Cerebellar nuclear complex (tissue), 1 donor: ENCODE data around the gene NUP62.

Source experiments
- DNase-seq, 2 experiments: peaks; one replicate each; lab custom pipeline; 2025; lab: John Stamatoyannopoulos, UW

NUP62 gene

DNA sequence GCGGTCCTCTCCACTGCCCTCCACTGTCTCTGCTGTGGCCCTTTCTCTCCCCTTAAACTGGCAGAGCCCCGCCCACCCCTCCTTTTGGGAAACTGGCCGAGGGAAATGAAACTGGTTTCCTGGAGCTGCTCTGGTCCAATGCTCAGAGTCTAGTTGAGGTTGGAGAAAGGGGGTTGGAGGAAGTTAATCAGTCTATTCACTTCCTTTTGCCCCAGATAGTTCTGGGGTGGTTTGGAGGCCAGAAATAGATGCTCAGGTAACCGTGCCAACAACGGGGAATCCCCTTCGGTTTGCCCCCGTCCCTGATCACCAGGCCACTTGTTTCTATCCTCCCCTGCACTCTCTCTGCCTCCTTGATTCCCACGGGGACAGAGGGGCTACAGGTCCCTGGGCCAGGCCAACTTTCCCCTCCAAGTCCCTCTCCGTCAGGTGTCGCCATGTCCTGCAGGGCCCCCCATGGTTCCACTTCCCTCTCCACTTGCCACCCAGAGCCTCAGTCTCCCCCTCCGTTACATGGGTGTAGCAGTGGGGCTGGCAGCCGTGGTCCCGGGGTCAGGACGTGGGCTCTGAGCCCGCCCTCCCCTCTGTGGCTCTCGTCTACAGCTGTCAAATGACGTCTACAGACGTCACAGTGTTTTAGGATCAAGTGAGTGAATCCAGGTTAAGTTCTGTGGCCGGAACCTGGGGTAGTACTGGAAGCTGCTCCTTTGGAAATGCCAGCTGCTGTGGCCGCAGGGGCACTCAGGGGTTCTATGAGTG is 32.3 kb downstream of the NUP62 start, which contains the start of gene IL4I1:
IL4I1 (minus strand) TSS at position 25 of the 759 bp plus-strand sequence. CDS start 727 bp downstream, outside the sequence.
- DNase-seq, result no peak

DNA sequence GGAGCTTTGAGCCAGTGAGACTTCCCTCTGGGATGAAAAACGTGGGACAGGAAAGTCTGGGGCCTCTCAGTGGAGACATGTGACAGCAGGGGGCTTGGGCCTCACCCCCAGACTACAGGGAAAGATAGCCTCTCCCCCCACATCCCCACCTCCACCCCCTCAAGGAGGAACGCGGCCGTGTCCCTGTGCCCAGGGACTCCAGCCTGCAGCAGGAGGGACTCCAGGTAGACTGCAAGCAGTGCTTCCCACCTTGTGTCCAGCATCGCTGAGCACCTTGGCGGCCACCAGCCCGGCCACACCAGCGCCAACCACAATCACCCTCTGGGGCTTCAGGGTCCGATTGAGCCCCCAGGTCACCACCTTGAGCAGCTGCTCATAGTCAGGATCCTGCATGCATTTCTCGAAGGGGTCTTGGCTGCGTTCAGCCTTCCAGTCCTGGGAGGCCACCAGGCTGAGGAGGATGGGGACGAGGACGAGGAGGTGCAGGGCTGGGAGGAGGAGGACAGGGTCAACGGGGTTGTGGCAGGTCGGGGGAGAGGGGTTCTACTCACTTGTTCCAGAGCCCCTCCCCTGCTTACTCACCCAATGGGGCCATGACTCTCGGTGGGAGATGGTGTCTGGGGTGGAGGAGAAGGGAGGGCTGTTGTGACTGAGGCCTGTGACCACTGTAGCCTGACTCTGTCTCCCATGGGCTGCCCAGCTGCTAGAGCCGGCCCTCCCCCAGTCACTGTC is 33.6 kb downstream of the NUP62 start:
- no peak for DNase-seq

GRCh38 chr19:49894879-49895565 is 34.3 kb downstream of the NUP62 start:
- DNase-seq, result no peak

DNA sequence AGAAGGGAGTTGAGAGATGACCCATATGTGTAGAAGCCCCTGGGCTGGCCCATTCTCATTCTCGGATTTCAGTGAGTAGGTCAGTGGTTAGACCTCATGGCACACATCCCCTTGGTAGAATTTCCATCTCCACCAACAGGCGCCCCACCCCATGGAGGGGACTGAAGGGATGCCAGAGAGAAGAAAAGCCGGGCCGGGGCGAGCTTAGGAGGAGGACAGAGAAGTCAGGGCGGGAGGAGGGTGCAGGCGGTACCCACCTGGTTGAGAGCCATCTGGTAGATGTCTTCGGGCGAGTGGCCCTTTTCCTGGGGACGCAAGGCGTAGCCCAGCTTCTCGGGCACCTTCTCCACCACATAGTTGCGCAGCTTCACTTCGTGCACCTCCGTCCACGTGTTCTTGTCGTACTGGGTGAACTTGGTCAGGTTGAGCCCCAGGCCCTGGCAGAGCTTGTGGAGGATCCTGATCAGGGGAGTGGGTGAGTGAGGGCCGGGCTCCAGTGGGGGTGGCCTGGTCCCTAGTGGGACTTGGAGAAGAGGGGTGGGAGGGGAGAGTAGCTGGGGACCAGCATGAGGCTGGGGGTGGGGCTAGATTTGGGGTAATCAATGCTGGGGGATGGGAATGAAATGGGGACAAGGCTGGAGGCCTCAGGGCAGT is 35.2 kb downstream of the NUP62 start:
- DNase-seq, result no peak

DNA sequence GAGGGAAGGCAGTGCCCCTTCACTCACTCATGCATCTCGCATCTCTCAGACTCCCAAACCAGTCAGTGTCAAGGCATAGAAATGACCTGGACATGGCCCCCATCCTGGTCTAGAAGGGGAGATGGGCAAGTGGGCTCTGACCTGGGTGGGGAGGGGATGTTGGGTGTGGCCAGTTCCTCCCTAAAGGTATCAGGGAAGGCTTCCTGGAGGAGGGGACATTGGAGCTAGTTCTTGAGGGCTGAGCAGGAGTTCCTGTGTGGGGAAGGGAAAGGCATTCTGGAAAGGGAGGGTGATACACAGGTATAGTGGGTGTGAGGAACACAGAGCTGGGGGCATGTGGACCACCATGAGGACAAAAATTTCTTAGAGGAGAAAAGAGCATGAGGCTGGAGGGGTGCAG is 36.6 kb downstream of the NUP62 start:
- no peak for DNase-seq

DNA sequence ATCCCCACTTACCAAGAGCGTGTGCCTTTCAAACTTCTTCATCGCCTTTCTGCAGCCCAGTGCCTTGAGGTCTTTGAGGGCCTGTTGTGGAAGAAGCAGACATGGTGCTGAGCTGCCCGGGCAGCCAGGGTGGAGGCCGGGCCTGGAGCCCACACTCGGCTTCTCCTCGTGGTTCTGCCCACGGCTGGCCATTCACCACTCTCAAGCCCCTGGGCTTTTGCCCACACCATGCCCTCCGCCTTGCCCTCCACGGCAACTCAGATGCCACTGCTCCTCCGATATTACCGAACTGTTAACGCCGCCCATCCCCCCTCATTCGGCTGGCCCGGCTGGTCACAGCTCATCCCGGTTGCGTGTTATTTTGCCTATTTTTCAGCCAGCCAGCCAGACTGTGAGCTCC is 37.9 kb downstream of the NUP62 start:
- no peak for DNase-seq

- no peak for DNase-seq
Measured at GRCh38 chr19:49890349-49891311, 38.7 kb downstream of the NUP62 start.

DNA sequence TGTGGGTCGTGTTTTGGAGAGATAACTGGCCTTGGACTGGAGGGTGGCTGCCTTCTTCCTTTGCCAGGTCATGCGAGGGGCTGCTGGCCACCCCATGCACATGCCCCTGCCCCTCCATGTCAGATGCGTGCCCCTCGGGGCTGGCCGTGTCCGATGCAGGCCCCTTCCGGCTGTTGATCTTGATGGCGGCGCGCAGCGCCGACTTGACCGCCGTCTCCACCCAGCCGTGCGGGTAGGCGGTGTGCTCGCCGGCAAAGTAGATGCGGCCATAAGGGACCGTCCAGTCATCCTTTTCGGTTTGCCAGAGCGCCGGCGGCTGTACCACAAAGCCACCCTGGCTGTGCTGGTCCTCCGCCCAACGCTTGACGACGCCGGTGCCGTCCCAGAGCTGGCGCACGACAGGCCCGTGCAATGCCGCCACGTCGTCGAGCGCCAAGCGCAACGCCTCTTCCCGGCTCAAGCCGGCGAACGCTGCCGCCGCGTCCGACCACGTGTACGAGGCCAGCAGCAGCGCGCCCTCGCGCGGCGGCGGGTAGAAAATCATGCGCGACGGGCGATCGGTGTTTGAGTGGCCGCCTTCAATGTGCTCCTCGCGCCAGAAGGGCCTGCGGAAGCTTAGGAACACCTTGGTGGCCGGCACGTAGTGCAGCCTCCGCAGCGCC is 39.5 kb downstream of the NUP62 start:
- DNase-seq, result no peak

DNA sequence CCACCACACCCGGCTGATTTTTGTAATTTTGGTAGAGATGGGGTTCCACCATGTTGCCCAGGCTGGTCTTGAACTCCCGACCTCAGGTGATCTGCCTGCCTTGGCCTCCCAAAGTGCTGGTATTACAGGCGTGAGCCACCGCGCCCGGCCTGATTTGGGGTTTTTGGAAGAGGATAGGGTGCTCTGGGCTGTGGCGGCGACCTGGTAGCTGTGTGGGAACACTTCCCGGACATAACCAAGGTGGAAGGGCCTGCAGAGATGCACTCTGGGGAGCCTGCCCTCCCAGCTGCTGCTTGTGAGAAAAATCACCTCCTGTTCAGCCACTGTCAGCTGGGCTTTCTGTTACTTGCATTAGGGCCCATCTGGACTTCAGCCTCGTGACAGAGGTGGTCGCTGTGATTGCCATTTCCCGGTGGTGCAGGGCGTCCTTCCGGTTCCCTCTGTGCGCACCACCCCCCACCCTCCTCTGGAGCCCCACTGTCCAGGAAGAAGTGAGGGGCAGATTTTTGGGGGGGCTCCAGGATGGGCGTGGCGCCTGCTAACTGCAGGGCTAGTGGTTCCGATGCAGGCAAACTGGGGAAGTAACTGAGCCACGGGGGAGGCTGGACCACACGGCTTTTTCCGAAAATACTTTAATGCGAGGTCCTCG is 40.1 kb downstream of the NUP62 start:
- no peak for DNase-seq

- DNase-seq, result no peak
Measured at GRCh38 chr19:49888510-49888824, 40.8 kb downstream of the NUP62 start.

GRCh38 chr19:49887665-49888509 is 41.4 kb downstream of the NUP62 start:
- no peak for DNase-seq

- DNase-seq, result no peak
Measured at GRCh38 chr19:49887037-49887664, 42.2 kb downstream of the NUP62 start.

- DNase-seq, result no peak
Measured at GRCh38 chr19:49884760-49885159, 44.5 kb downstream of the NUP62 start.

DNA sequence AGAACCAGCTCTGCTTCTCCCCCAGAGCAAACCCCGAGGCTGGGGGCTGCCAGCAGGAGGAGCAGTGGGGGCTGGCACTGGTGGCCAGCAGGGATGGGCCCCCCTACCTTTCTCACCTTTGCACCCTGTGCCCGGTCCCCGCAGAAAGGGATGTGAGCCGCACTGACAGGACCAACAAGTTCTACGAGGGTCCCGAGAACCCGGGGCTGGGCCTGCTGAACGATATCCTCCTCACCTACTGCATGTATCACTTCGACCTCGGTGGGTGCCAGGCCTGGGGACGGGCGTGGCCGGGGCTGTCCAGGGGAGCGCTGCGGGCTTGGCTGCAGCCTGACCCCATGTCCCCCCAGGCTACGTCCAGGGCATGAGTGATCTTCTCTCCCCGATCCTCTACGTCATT is 45.2 kb downstream of the NUP62 start:
- no peak for DNase-seq

GRCh38 chr19:49883094-49883493 is 46.2 kb downstream of the NUP62 start:
- no peak for DNase-seq

GRCh38 chr19:49882643-49883042 is 46.7 kb downstream of the NUP62 start:
- DNase-seq, result no peak

DNA sequence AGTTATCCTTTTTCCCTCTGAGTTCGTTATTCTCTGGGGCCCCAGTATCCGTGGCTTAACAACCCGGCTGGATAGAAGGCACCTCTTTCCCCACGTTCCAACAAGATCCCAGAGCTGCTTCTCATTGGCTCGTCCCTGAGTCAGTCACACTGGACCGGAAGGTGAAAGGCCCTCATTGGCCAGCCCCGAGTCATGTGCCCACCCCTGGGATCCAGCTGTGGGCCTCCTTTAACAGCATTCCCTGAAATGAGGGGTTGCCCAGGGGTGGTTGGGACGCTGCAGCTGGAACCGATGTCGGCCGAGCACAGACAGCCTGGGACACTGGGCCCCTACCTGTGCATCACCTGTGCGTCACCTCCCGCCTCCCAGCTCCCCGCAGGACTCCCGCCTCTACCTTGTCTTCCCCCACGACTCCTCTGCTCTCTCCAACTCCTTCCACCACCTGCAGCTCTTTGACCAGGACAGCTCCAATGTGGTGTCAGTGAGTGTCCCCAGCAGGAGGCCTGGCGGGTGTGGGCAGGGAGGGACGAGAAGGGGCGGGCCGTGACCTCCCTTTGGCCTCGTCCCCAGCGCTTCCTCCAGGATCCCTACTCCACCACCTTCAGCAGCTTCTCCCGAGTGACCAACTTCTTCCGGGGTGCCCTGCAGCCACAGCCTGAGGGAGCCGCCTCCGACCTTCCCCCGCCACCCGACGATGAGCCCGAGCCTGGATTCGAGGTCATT is 47.5 kb downstream of the NUP62 start:
- DNase-seq, result no peak

DNA sequence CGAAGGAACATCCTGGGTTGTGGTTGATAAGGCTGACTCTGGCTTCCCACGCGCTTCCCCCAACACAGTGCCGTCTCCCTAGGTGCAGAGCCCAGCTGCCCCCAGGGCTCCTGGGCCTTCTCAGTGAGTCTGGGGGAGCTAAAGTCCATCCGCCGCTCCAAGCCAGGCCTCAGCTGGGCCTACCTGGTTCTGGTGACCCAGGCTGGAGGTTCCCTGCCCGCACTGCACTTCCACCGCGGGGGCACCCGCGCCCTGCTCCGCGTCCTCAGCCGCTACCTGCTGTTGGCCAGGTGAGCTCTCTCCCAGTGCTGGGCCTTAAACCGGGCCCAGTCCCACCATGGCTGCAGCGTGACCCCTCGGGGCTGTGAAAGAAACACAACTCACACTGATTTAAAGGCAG is 48.1 kb downstream of the NUP62 start:
- DNase-seq, result no peak
